GM19043 (cell line): ENCODE data around the gene IMPACT.
A peak's percentile ranks its signal among the peaks of the same experiment; 100 is the strongest.

Experiments used
- ATAC-seq: cut with Tn5 transposase; IDR thresholded peaks from one replicate; pipeline ENCODE4 v1.9.1; 2021; ENCODE audit warnings: low read depth; ENCODE audit not compliant: unreplicated experiment

Gene IMPACT

GRCh38 chr18:24474406-24474805, 47.9 kb downstream of the IMPACT start:
- no peak for ATAC-seq

GRCh38 chr18:24475926-24476589, 49.6 kb downstream of the IMPACT start:
- no peak for ATAC-seq

- no peak for ATAC-seq
These were observed 52.9 kb downstream of the IMPACT start for GRCh38 chr18:24479371-24479770.

GRCh38 chr18:24482821-24483220, 56.4 kb downstream of the IMPACT start:
- ATAC-seq: no peak

- ATAC-seq: no peak
These were observed 59.2 kb downstream of the IMPACT start for GRCh38 chr18:24485681-24486080.

GRCh38 chr18:24486684-24487083, 60.2 kb downstream of the IMPACT start:
- ATAC-seq: no peak

- no peak for ATAC-seq
These were observed 62.5 kb downstream of the IMPACT start for GRCh38 chr18:24488824-24489493.

- ATAC-seq: no peak
These were observed 64.1 kb downstream of the IMPACT start for GRCh38 chr18:24490539-24490938.

- ATAC-seq: peak; percentile 80
These were observed 65.7 kb downstream of the IMPACT start for GRCh38 chr18:24491927-24492834.

- ATAC-seq: no peak
These were observed 68.1 kb downstream of the IMPACT start for GRCh38 chr18:24494586-24494985.

- ATAC-seq: no peak
These were observed 70.7 kb downstream of the IMPACT start for GRCh38 chr18:24497031-24497754.

GRCh38 chr18:24499814-24500213, 73.3 kb downstream of the IMPACT start:
- ATAC-seq: no peak

- no peak for ATAC-seq
These were observed 73.7 kb downstream of the IMPACT start for GRCh38 chr18:24500217-24500616.

- ATAC-seq: no peak
These were observed 74.3 kb downstream of the IMPACT start for GRCh38 chr18:24500766-24501165.

- no peak for ATAC-seq
These were observed 76.4 kb downstream of the IMPACT start for GRCh38 chr18:24502667-24503523.
